Fibroblast of skin of right biceps (primary cell): Measurements from ENCODE around the gene NAIF1.
"Not testable (repeated sequence)": the region's sequence is repeated elsewhere in the genome, so short reads cannot be mapped to it uniquely, and the experiment has no call there.

Experiments
- DNase-seq: peaks from one replicate; pipeline ENCODE4 v3.0.0-alpha.2; 2013

The NAIF1 gene

GRCh38 chr9:128082151-128082550 lies 15.0 kb upstream of the NAIF1 start:
- DNase-seq, result no peak

GRCh38 chr9:128081056-128081455 lies 13.9 kb upstream of the NAIF1 start:
- peak; percentile 69 for DNase-seq

GRCh38 chr9:128080206-128080605 lies 13.1 kb upstream of the NAIF1 start:
- no peak for DNase-seq

GRCh38 chr9:128078504-128079434 lies 11.6 kb upstream of the NAIF1 start:
- DNase-seq, result peak; percentile 40

- no peak for DNase-seq
These were observed 10.9 kb upstream of the NAIF1 start for GRCh38 chr9:128077847-128078503.

- no peak for DNase-seq
These were observed 6.2 kb upstream of the NAIF1 start for GRCh38 chr9:128073253-128073886.

GRCh38 chr9:128072144-128073021 lies 5.3 kb upstream of the NAIF1 start:
- DNase-seq, result peak; percentile 77

GRCh38 chr9:128071475-128071874 lies 4.4 kb upstream of the NAIF1 start:
- not testable (repeated sequence) for DNase-seq

- DNase-seq, result no peak
These were observed 3.8 kb upstream of the NAIF1 start for GRCh38 chr9:128070874-128071273.

GRCh38 chr9:128068386-128069205 lies 1.5 kb upstream of the NAIF1 start:
- no peak for DNase-seq

- peak; percentile 99 for DNase-seq
These were observed 695 bp upstream of the NAIF1 start, which contains the start of gene SLC25A25 for GRCh38 chr9:128067645-128068385. Gene SLC25A25 (plus strand): TSS chr9:128068232. CDS start chr9:128068320, 88 bp downstream.

GRCh38 chr9:128065907-128066712 lies 1.0 kb downstream of the NAIF1 start:
- no peak for DNase-seq

- DNase-seq, result no peak
These were observed 4.0 kb downstream of the NAIF1 start for GRCh38 chr9:128062846-128063831.

GRCh38 chr9:128062279-128062678 lies 4.8 kb downstream of the NAIF1 start:
- DNase-seq, result no peak

- DNase-seq, result no peak
These were observed 5.7 kb downstream of the NAIF1 start for GRCh38 chr9:128061275-128061960.

GRCh38 chr9:128059365-128059983 lies 7.6 kb downstream of the NAIF1 start:
- no peak for DNase-seq

GRCh38 chr9:128057724-128058409 lies 9.3 kb downstream of the NAIF1 start:
- no peak for DNase-seq
